Smooth muscle cell of the coronary artery (primary cell): ENCODE data around the gene ANK2. TPM values are rescaled to one million over a fixed set of nuclear protein-coding genes. Genes with fewer than 3 reads are reported as not detected.

Experiments used
- total RNA-seq: library from RNA; depleted of rRNA; stranded (reverse); fragments of >200 nt; gene quantifications from 2 replicates; pipeline ENCODE4 v1.2.3, GENCODE V29; 2014; ENCODE audit warnings: low replicate concordance

The ANK2 gene
- total RNA-seq, result 17.0 and 403 TPM in 2 replicates

DNA sequence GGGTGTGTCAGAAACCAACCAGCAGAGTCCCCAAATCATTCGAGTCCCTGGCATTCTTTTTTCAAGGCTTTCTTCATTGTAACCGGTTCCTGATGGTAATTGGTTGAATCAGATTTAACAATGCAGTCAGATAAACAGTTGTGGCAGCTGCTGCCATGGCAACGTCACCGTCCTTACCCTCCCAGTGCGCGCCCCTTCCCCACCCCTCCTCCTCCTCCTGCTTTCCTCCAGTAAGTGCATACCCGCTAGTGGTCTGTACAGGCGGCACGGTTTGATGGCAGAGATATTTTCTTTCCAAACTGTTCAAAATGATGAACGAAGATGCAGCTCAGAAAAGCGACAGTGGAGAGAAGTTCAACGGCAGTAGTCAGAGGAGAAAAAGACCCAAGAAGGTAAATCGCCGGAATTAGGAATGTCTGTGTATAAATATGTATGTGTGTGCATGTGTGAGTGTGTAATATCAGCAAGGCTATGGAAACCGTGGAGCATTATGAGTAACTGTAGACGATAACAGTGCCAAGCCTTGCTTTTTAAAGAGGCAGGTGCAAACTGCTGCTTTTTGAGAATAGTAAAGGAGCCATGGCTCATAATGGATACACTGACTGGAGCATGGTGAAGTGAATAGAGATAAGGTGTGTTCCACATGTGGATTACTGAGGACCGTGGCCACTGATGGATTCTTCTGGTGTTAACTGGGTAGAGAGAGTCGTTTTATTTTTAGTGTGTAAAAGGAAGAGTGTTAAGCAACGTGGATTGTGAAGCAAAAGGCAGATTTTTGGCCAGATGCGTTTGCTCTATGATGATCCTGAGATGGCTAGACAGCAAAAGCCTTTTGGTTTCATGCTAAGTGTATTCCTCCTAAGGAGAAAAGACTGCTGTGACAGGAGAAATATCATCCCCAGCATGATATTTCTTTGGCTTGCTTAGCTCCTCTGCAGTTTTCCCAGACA is at the start of gene ANK2:
Gene ANK2, plus strand, starts transcription at position 233 of the 950 bp plus-strand sequence. Its CDS starts 76 bp downstream, at position 309.

